ENCODE measurements around the gene IL17RD. TPM values are rescaled to one million over a fixed set of nuclear protein-coding genes. Genes with fewer than 3 reads are reported as not detected.
"Not testable (repeated sequence)": the region's sequence is repeated elsewhere in the genome, so short reads cannot be mapped to it uniquely, and the experiment has no call there.

IL17RD gene
- total RNA-seq, 1 donor from 2014 or later = 30.3 TPM

DNA sequence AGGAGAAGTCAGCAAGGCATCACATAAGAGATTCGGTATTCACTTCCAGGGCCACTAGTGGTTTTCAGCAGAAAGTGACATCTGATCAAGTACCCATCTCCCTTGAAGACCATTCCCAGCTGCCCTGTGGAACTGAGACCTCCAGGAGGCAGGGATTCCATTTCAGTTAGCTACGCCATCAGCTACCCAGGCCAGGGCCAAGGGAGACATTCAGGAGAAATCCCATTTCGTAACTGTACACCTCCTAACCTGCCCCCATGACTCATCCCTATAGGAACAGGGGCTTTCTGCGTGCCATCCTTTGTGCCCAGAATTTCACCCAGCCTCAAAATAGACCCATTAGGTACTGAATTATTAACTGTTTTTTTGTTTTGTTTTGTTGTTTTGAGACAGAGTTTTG lies 79.9 kb downstream of the IL17RD start:
- Mint-ChIP-seq H3K4me1 (no peaks in the 10 kb centered on the region), H3K36me3 (no peaks in the 10 kb centered on the region), H3K9me3 (no peaks in the 10 kb centered on the region), H3K27ac (no peak overlapping the region), H3K4me3 (no peak overlapping the region), H3K27me3 (ENCODE audit: low read depth) (peaks cover 4% of the 10 kb centered on the region)
- TF ChIP-seq, protein P1, sequence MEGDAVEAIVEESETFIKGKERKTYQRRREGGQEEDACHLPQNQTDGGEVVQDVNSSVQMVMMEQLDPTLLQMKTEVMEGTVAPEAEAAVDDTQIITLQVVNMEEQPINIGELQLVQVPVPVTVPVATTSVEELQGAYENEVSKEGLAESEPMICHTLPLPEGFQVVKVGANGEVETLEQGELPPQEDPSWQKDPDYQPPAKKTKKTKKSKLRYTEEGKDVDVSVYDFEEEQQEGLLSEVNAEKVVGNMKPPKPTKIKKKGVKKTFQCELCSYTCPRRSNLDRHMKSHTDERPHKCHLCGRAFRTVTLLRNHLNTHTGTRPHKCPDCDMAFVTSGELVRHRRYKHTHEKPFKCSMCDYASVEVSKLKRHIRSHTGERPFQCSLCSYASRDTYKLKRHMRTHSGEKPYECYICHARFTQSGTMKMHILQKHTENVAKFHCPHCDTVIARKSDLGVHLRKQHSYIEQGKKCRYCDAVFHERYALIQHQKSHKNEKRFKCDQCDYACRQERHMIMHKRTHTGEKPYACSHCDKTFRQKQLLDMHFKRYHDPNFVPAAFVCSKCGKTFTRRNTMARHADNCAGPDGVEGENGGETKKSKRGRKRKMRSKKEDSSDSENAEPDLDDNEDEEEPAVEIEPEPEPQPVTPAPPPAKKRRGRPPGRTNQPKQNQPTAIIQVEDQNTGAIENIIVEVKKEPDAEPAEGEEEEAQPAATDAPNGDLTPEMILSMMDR (IDR thresholded peaks at IDR 0.05; ENCODE audit: unreplicated experiment) = no peak
- no peak for DNase-seq (ENCODE audit: low spot score in 2 of 2, unreplicated experiment in 2 of 2)

DNA sequence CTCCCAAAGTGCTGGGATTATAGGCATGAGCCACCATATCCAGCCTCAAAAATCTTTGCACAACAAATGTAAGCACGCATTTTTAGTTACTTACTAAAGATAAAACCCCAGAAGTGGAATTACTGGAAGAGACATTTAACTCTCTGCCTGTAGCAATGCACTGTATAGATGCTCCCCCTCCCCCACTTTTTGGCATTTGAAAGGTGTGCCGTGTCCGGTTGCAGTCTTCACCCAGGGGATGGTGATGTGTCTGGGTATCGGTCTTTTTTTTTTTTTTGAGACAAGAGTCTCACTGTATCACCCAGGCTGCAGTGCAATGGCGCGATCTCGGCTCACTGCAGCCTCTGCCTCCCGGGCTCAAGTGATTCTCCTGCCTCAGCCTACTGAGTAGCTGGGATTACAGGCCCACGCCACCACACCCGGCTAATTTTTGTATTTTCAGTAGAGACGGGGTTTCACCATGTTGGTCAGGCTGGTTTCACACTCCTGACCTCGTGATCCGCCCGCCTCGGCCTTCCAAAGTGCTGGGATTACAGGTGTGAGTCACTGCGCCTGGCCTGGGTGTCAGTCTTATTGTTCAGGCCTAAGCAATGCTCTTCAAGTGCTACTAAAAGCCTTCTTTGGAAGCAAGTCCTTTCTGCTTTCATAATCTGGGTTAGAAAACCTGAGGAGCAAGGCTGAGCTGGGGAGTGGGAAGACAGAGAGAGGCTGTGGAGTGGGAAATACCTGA lies 81.7 kb downstream of the IL17RD start:
- not testable (repeated sequence) for H3K9me3 Mint-ChIP-seq; H3K27ac Mint-ChIP-seq; H3K27me3 Mint-ChIP-seq (ENCODE audit: low read depth); DNase-seq (ENCODE audit: low spot score in 2 of 2, unreplicated experiment in 2 of 2); H3K4me1 Mint-ChIP-seq; H3K36me3 Mint-ChIP-seq; H3K4me3 Mint-ChIP-seq

DNA sequence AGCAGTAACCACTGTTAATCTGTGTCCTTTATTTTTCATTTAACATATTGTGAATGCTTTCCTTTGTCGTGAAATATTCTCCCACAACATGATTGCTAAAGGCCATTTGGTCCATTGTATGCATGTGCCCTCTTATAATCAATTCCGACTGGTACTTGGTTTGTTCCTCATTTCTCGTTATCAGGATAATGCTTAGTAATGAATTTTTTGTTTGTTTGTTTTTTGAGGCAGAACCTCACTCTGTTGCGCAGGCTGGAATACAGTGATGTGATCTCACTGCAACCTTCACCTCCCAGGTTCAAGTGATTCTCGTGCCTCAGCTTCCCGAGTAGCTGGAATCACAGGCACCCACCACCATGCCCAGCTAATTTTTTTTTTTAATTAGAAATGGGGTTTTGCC lies 82.7 kb downstream of the IL17RD start:
- H3K4me1 Mint-ChIP-seq = peaks cover 2% of the 10 kb centered on the region
- no peaks in the 10 kb centered on the region for H3K36me3 Mint-ChIP-seq
- H3K4me3 Mint-ChIP-seq = no peak overlapping the region
- H3K9me3 Mint-ChIP-seq = no peaks in the 10 kb centered on the region
- H3K27ac Mint-ChIP-seq = no peak overlapping the region
- H3K27me3 Mint-ChIP-seq (ENCODE audit: low read depth) = peaks cover 8% of the 10 kb centered on the region
- TF ChIP-seq, protein P1 (IDR thresholded peaks at IDR 0.05; ENCODE audit: unreplicated experiment) = no peak
- no peak for DNase-seq (ENCODE audit: low spot score in 2 of 2, unreplicated experiment in 2 of 2)

DNA sequence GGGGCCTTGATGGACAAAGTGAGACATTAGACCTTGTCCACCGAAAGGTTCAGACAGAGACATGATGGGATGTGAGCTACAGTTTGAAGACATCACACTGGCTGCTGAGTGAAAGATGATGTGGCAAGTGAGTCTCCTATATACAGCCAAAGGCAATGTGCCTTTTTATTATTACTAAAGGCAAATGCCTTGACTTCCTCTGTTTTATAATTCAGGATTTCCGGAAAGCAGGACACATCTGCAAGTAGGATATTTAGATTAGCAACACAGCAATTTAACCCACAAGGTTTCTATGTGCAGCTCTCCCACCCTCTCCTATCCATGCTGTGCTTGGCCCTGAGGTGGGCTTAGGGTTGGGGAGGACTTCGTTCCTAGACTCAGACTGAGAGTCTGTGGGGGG lies 84.0 kb downstream of the IL17RD start:
- Mint-ChIP-seq H3K9me3 (no peaks in the 10 kb centered on the region), H3K27ac (no peak overlapping the region), H3K27me3 (ENCODE audit: low read depth) (peaks cover 8% of the 10 kb centered on the region), H3K4me1 (peaks cover 2% of the 10 kb centered on the region), H3K36me3 (no peaks in the 10 kb centered on the region), H3K4me3 (no peak overlapping the region)
- no peak for DNase-seq (ENCODE audit: low spot score in 2 of 2, unreplicated experiment in 2 of 2)
- TF ChIP-seq, protein P1 (IDR thresholded peaks at IDR 0.05; ENCODE audit: unreplicated experiment) = no peak

DNA sequence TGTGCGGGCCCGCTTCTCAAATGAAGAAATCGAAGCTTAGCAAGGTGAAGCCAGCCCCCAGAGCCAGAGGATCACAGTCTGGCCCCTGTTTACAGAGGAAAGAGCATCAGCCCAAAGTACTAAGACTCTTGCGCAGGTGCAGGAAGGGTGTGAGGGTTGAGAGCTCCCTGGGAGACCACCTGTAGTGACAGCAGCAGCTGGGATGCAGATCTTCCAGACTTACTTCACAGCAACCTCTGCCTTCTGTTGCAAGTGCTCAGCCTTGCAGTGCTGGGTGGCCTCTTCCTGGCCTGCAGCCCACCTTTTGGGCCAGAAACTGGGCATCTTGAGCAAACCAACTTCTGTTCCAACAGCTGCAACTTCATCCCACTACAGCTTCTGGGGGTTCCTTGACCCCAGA lies 85.0 kb downstream of the IL17RD start:
- no peak for DNase-seq (ENCODE audit: low spot score in 2 of 2, unreplicated experiment in 2 of 2)
- no peaks in the 10 kb centered on the region for H3K9me3 Mint-ChIP-seq
- H3K36me3 Mint-ChIP-seq = no peaks in the 10 kb centered on the region
- peaks cover 2% of the 10 kb centered on the region for H3K4me1 Mint-ChIP-seq
- TF ChIP-seq, protein P1 (IDR thresholded peaks at IDR 0.05; ENCODE audit: unreplicated experiment) = no peak
- H3K4me3 Mint-ChIP-seq = peak overlapping the region; percentile 66
- no peak overlapping the region for H3K27ac Mint-ChIP-seq
- H3K27me3 Mint-ChIP-seq (ENCODE audit: low read depth) = peaks cover 8% of the 10 kb centered on the region

DNA sequence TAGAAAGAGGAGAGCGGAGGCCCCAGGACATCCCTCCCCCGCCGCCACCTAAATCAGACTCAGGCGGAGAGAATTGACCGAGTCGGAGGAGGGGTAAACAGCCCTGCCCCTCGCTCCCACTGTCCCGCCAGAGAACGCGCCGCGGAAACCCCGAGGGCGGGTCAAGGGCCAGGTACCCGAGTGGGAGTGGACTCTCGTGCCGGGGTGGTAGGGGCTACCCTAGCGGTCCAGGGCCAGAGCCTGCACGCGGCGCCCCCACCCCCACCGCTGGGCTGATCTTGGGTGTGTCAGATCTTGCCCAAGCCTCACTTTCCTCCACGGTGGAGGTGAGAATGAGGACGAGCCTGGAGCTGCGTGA lies 85.7 kb downstream of the IL17RD start:
- H3K27ac Mint-ChIP-seq = no peak overlapping the region
- peak overlapping the region; percentile 66 for H3K4me3 Mint-ChIP-seq
- DNase-seq (ENCODE audit: low spot score in 2 of 2, unreplicated experiment in 2 of 2) = no peak

More for the DNA sequence above, 85.7 kb downstream of the IL17RD start:
- no peaks in the 10 kb centered on the region for H3K9me3 Mint-ChIP-seq
- H3K36me3 Mint-ChIP-seq = no peaks in the 10 kb centered on the region
- H3K4me1 Mint-ChIP-seq = peaks cover 2% of the 10 kb centered on the region
- TF ChIP-seq, protein P1 (IDR thresholded peaks at IDR 0.05; ENCODE audit: unreplicated experiment) = no peak
- peaks cover 8% of the 10 kb centered on the region for H3K27me3 Mint-ChIP-seq (ENCODE audit: low read depth)
